NCI-H1417 treated with DMSO at 0.1 percent for 48 hours (cell line): ENCODE results near the gene PRR14.
"Not testable (repeated sequence)": the region's sequence is repeated elsewhere in the genome, so short reads cannot be mapped to it uniquely, and the experiment has no call there.

Source experiments
- DNase-seq: peaks from one replicate; lab custom pipeline; 2025; lab: John Stamatoyannopoulos, UW

The PRR14 gene

DNA sequence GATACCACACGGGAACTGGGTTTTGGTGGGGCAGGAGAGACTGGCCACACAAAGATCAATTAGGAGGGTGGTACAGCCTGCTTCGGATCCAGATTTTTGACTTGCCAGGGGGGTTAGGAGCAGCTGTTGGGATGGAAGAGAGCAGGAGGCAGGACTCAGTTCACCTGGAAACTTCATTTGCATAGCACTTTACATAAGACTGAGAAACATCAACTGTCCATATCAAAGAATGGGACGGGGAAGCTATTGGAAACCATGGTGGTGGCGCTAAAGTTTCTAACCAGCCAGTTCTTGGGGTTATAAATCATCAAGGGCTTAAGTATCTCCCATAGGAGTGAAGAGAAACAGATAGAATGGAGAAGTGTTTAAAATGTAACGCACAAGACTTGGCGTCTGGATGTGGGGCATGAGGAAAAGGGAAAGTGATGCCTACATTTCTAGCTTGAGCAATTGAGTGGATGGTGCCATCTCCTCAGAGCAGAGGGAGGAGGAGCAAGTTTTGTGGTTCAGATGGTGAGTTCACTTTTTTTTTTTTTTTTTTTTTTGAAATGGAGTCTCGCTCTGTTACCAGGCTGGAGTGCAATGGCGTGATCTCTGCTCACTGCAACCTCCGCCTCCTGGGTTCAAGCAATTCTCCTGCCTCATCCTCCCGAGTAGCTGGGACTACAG lies 41.8 kb downstream of the PRR14 start:
- DNase-seq = no peak

DNA sequence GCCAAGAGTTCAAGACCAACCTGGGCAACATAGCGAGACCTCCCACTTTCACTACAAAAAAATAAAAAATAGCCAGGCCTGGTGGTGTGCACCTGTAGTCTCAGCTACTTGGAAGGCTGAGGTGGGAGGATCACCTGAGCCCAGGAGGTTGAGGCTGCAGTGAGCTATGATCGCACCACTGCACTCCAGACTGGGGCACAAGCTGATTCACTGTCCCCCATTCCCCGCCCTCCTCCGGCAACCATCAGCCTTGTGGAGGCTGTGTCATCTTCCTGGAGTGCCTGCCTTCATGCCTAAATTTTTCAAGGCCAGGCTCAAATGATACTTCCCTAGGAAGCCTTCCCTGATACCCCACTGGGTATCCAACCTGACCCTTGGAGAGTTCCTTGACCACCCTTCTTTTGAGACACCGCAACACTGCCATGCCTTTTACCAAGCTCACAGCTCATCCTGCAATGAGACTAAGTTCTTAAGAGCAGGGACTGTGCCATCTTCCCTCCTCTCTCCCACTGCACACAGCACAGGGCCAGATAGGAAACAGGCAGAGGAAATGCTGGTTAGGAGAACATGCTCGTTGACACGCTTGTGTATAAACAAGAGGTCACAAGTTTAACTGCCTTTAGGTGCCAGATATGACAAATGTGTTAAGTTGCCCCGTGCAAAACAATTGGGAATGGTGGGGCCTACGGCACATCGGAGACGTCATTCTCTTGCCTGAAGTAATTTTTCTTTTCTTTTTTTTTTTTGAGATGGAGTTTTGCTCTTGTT lies 44.4 kb downstream of the PRR14 start:
- DNase-seq = no peak

- DNase-seq = not testable (repeated sequence)
Measured at GRCh38 chr16:30696646-30697045, 45.9 kb downstream of the PRR14 start.

- no peak for DNase-seq
Measured at GRCh38 chr16:30697264-30698138, 46.7 kb downstream of the PRR14 start.

DNA sequence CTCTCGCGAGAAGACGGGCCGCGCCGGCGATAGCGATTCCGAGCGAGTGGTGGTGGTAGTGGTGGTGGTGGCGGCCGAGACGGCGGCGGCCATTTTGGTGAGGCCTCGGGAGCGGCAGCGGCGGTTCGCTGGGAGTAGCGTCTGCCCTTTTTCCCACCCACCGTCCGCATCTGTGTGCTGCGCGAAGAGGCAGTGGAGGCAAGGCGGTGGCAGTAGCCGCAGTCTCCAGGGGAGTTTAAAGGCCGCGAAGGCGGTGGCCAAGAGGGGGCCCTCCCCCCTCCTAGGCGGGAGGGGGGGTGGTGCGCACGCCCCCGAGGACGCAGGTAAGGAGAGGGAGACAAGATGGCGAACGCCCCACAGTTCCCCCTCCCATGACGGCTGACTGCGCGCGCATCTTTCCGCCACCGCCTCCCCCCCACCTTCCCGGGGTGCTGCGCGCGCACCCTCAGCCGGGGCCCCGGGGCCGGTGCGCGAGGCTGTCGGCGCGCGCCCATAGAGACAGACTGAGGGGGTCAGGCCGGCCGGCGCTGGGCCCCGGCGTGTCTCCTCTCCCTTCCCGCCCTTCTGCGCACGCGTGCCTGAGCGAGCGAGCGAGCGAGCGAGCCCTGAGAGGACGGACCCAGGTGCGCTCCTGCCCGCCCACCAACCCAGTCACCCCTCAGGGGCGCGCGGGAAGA lies 47.5 kb downstream of the PRR14 start:
- peak; percentile 80 for DNase-seq

GRCh38 chr16:30698816-30699614 lies 48.3 kb downstream of the PRR14 start, which contains the start of gene SRCAP:
TSS of gene SRCAP (plus strand) at chr16:30699171. CDS start at chr16:30700825, 1,654 bp downstream.
- DNase-seq = peak; percentile 16

DNA sequence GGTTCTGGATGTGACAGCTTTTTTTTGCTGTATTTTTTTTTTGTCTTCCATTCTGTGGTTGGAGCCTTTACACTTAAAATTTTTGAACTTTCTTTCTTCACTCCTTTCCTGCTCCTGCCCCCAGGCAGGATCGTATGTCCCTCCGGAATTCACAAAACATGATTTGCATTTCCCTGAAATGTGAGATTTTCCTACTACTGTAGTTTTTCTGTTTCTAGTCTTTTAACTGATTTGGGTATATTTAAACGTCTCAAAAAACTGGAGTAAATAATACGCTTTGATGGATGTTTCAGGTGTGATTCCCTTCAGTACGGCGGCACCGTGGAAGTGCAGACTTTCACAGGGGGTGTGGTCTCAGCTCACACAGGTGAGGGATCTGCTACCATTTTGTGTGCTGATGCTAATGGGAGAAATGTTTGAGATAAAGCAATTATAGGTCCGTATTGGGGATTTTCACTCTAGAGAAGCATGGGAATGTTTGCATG lies 48.9 kb downstream of the PRR14 start:
- no peak for DNase-seq

- no peak for DNase-seq
Measured at GRCh38 chr16:30700491-30700890, 49.7 kb downstream of the PRR14 start.

- no peak for DNase-seq
Measured at GRCh38 chr16:30700971-30701370, 50.2 kb downstream of the PRR14 start.

DNA sequence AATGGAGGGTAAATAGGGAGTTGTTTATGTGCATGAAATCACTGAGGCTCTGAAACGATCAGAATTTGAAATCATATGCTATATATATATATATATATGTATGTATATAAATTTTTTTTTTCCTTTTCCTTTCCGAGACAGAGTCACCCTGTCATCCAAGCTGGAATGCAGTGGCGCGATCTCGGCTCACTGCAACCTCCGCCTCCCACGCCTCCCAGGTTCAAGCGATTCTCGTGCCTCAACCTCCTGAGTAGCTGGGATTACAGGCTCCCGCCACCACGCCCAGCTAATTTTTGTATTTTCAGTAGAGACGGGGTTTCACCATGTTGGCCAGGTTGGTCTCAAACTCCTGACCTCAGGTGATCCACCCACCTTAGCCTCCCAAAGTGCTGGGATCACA lies 52.3 kb downstream of the PRR14 start:
- not testable (repeated sequence) for DNase-seq

- no peak for DNase-seq
Measured at GRCh38 chr16:30703971-30704370, 53.2 kb downstream of the PRR14 start.
